Right lobe of liver (tissue), 6 donors: ENCODE measurements around the gene RPL36A. TPM values are rescaled to one million over a fixed set of nuclear protein-coding genes. Genes with fewer than 3 reads are reported as not detected.
A peak's percentile ranks its signal among the peaks of the same experiment; 100 is the strongest.

Experiments
- ATAC-seq, 4 donors: fragments of 200-7000 bp; cut with Tn5 transposase; one replicate each; pipeline ENCODE4 v1.9.1; 2020; ENCODE audit warnings: mild to moderate bottlenecking in 4 of 4, moderate library complexity in 4 of 4
- DNase-seq, 3 donors: peaks; one replicate each; pipeline ENCODE4 v3.0.0-alpha.2; 2020
- H3K27ac ChIP-seq, 3 donors: fragments of 200-600 bp; one replicate each; pipeline ENCODE4 v1.8.0; 2022
- H3K27me3 ChIP-seq, 2 donors: fragments of 200-600 bp; one replicate each; pipeline ENCODE4 v1.8.0; 2022
- H3K36me3 ChIP-seq, 4 donors: fragments of 200-600 bp; sonication (generic) in 1 of 4; one replicate each; pipeline versions ENCODE4 v1.5.1 to v1.8.0; 2017 to 2022; ENCODE audit warnings: control low read depth in 1 of 4
- H3K4me1 ChIP-seq, 4 donors: fragments of 200-600 bp; sonication (generic) in 1 of 4; one replicate each; pipeline versions ENCODE4 v1.5.1 to v1.8.0; 2017 to 2022; ENCODE audit warnings: control low read depth in 1 of 4
- H3K4me3 ChIP-seq, 3 donors: fragments of 200-600 bp; one replicate each; pipeline ENCODE4 v1.8.0; 2022
- H3K9me3 ChIP-seq, 4 donors: fragments of 200-600 bp; sonication (generic) in 1 of 4; one replicate each; pipeline versions ENCODE4 v1.5.1 to v1.8.0; 2017 to 2022; ENCODE audit warnings: control low read depth in 1 of 4
- POLR2A ChIP-seq: fragments of 450-650 bp; IDR thresholded peaks from one replicate; pipeline ENCODE4 v1.6.1; 2017; ENCODE audit warnings: antibody characterized with exemption, mild to moderate bottlenecking
- whole genome bisulfite sequencing: methylation state at CpG from one replicate; pipeline ENCODE4 v1.1.6; 2018; ENCODE audit warnings: low coverage, low lambda C conversion rate; ENCODE audit not compliant: insufficient coverage; ENCODE audit errors: missing lambda C conversion rate; 5-methylcytosine and 5-hydroxymethylcytosine counted together
- intact Hi-C, 2 donors: fragments of 100-400 bp; cut with DNase I; formaldehyde crosslinking; loops; one replicate each; pipeline versions ENCODE4 v1.11.2 to v1.14.1; 2022
- total RNA-seq, 6 experiments: library from RNA; depleted of rRNA in 2 of 6; stranded (reverse); fragments of >200 nt in 2 of 6; fragmentation: NEBNext Ultra II Directional in 3 of 6; extraction: Animal tissue kit (Norgen Biotek cat#: 25700) in 3 of 6; gene quantifications; one replicate each; pipeline versions ENCODE4 v1.1.0 to v1.2.4, GENCODE V29; 2016 to 2023
- TF ChIP-seq, protein P1 (sequence below), 4 donors: fragments of 200-600 bp in 3 of 4; fragments of 450-650 bp in 1 of 4; IDR thresholded peaks; one replicate each; pipeline versions ENCODE4 v1.5.1 to v1.8.0; 2016 to 2022; ENCODE audit warnings: antibody characterized with exemption in 4 of 4, mild to moderate bottlenecking in 2 of 4
- donor health status: DM: no; HTN: yes; CAD: no.
- donor health status: DM: no; HTN: no; CAD: no.
- donor health status: DM: no; HTN: no; CAD: no.
- donor health status: DM: no; HTN: yes; CAD: no.
- donor health status: DM: no; HTN: yes; CAD: no.

Gene RPL36A
- total RNA-seq, 6 experiments from 2014 or later, result 30.5 to 1,059 (median 46.3) TPM

DNA sequence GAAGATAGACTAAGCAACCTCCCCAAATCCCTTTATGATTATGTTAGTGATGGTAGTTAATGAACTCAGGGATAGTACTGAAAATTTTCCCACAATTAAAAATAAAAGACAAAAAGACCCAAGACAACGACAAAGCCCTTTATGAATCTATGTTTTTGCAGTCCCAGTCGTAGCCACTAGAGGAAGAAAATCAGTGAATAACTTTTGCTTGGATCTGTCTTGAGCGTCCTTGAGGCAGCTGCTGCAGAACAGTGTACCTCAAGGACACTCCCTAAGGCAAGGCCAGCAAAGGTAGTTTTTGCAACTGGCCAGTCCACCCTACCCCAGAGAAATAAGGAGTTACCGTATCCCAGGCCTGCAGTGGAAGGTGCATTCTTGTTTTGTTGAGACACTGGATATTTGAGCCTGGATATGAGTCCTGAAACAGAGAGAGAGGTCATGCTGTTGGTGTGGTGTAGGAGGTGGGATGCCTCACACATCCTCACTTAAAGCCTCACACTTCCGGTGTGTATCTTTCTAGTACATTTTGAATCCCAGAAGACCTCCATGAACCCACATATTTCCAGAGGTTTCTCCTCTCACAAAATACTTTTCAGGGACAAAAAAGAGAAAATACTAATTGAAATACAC, 33.5 kb upstream of the RPL36A start:
- no peaks in the 10 kb centered on the region for H3K9me3 ChIP-seq
- H3K4me3 ChIP-seq, result no peak overlapping the region
- DNase-seq (no peak), ATAC-seq (no peak)
- TF ChIP-seq POLR2A, result no peak
- TF ChIP-seq, protein P1, sequence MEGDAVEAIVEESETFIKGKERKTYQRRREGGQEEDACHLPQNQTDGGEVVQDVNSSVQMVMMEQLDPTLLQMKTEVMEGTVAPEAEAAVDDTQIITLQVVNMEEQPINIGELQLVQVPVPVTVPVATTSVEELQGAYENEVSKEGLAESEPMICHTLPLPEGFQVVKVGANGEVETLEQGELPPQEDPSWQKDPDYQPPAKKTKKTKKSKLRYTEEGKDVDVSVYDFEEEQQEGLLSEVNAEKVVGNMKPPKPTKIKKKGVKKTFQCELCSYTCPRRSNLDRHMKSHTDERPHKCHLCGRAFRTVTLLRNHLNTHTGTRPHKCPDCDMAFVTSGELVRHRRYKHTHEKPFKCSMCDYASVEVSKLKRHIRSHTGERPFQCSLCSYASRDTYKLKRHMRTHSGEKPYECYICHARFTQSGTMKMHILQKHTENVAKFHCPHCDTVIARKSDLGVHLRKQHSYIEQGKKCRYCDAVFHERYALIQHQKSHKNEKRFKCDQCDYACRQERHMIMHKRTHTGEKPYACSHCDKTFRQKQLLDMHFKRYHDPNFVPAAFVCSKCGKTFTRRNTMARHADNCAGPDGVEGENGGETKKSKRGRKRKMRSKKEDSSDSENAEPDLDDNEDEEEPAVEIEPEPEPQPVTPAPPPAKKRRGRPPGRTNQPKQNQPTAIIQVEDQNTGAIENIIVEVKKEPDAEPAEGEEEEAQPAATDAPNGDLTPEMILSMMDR (IDR thresholded peaks at IDR 0.05), result peak in 2 of 4 donors; percentile 21 to 26
- intact Hi-C loops, result no loop called here
- 57% methylated on average over 5 of the region's 5 CpGs for WGBS
- H3K27ac ChIP-seq, result no peak overlapping the region
- H3K36me3 ChIP-seq, result no peaks in the 10 kb centered on the region
- H3K27me3 ChIP-seq, result no peaks in the 10 kb centered on the region
- no peaks in the 10 kb centered on the region for H3K4me1 ChIP-seq

DNA sequence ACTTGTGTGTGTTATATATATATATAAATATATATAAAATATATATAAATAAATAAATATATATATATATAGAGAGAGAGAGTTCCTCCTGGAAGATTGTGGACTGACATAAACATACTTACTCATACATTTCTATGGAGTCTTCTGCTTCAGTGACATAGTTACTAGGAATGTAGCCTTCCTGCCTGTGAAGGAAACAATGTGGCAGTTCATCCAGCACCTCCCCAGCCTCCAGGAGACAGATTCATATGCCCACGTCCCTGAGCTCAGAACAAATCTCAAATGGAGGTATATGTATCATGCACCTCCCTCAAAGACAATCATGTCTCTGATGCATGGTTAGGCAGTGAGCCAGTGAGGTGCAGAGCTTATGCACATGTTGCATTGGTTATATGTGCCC, 30.8 kb upstream of the RPL36A start:
- Histone ChIP-seq H3K9me3 (no peaks in the 10 kb centered on the region), H3K27ac (no peak overlapping the region), H3K4me1 (no peaks in the 10 kb centered on the region), H3K36me3 (no peaks in the 10 kb centered on the region), H3K27me3 (no peaks in the 10 kb centered on the region), H3K4me3 (no peak overlapping the region)
- WGBS, result 13% methylated on average over 1 of the region's 1 CpG
- intact Hi-C loops, result no loop called here
- no peak for ATAC-seq
- TF ChIP-seq, protein P1 (IDR thresholded peaks at IDR 0.05), result no peak
- no peak for TF ChIP-seq POLR2A
- DNase-seq, result no peak

DNA sequence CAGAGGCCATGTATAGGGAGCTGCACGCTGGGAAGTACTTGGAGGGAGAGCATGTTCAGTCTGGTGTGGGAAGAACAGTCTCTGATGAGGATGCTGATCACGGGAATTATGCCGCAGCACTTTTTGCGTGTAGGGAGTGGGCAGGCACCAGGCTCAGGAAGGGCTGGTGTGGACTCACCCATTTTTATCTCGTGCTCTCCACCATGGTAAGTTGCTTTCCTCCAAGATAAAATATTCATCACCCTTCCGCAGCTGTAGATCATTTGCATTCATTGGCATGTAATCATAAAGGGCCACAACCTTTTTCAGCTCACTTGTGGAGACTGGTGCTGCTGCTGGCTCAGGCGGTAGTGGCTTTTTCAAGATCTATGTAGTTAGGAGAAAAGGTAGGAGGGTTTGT, 30.4 kb upstream of the RPL36A start:
- Histone ChIP-seq H3K9me3 (no peaks in the 10 kb centered on the region), H3K4me1 (no peaks in the 10 kb centered on the region), H3K36me3 (no peaks in the 10 kb centered on the region), H3K27me3 (no peaks in the 10 kb centered on the region), H3K4me3 (no peak overlapping the region), H3K27ac (no peak overlapping the region)
- ATAC-seq (no peak), DNase-seq (no peak)
- intact Hi-C loops, result no loop called here
- TF ChIP-seq, protein P1 (IDR thresholded peaks at IDR 0.05), result no peak
- TF ChIP-seq POLR2A, result no peak
- 46% methylated on average over 4 of the region's 7 CpGs for WGBS

DNA sequence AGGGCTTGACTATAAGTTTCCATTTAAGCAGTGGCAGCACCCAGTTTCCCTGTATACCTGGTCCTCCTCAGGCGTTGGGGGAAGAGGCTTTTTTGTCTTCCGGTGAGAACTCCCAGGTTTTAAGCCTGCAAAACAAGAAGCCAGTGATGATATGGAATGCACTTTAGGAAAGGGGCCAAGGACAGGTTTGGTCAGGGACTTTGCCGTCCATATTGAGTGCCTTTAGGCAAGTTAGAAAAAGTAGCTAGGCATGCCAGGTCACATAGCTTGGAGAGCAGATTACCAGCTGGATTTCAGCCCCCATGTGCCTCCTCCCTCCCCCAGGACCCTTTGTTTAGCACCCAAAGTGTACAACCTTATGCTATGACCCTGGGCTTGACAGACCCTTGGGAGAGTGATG, 28.7 kb upstream of the RPL36A start:
- intact Hi-C loops, result no loop called here
- Histone ChIP-seq H3K36me3 (no peaks in the 10 kb centered on the region), H3K27ac (no peak overlapping the region), H3K4me3 (no peak overlapping the region), H3K4me1 (no peaks in the 10 kb centered on the region), H3K27me3 (no peaks in the 10 kb centered on the region), H3K9me3 (no peaks in the 10 kb centered on the region)
- ATAC-seq (no peak), DNase-seq (no peak)
- TF ChIP-seq, protein P1 (IDR thresholded peaks at IDR 0.05), result no peak
- no peak for TF ChIP-seq POLR2A
- 32% methylated on average over 2 of the region's 3 CpGs for WGBS

DNA sequence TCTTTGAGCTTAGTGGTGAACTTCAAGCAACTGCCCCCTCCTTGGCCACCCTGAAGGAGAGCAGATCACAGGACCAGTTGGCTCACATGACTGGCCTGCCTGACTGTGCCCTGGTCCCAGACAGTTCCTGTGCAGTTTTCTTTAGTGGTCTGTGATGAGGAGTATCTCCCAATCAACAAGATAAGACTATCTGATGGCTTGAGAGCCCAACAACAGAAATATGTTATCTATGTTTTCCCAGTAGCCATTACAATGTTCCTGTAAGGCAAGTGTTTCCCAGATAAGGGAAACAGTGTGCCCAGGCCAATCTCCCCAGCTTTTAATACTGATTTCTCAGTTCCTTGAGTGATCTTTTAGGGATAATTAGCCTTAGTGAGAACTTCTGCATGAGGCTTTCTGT, 28.1 kb upstream of the RPL36A start:
- Histone ChIP-seq H3K27ac (no peak overlapping the region), H3K4me3 (no peak overlapping the region), H3K36me3 (no peaks in the 10 kb centered on the region), H3K9me3 (no peaks in the 10 kb centered on the region), H3K4me1 (no peaks in the 10 kb centered on the region), H3K27me3 (no peaks in the 10 kb centered on the region)
- no peak for DNase-seq
- intact Hi-C loops, result no loop called here
- no peak for ATAC-seq
- no peak for TF ChIP-seq POLR2A
- TF ChIP-seq, protein P1 (IDR thresholded peaks at IDR 0.05), result no peak
